B cell (primary cell): Measurements from ENCODE around the gene FRRS1. TPM values are rescaled to one million over a fixed set of nuclear protein-coding genes. Genes with fewer than 3 reads are reported as not detected.

Experiments
- ATAC-seq: fragments of 200-7000 bp; cut with Tn5 transposase; one replicate; pipeline ENCODE4 v1.10.0; 2021; ENCODE audit warnings: low read depth, mild to moderate bottlenecking, moderate number of reproducible peaks, moderate library complexity
- CTCF ChIA-PET: fragments of 350-600 bp; sonication (Branson Sonifier 250); formaldehyde crosslinking; loops from one replicate; lab custom pipeline; 2021; ENCODE audit warnings: antibody characterized with exemption, inconsistent platforms; lab: Charles Lee
- POLR2A ChIA-PET: fragments of 350-600 bp; sonication (Branson Sonifier 250); formaldehyde crosslinking; loops from one replicate; lab custom pipeline; 2021; ENCODE audit warnings: antibody characterized with exemption; lab: Charles Lee
- DNase-seq: peaks from one replicate; pipeline ENCODE4 v3.0.0; 2013
- H2AFZ ChIP-seq: 2 replicates; pipeline ENCODE4 v1.6.1; 2012; ENCODE audit warnings: mild to moderate bottlenecking, low read depth, low read length; ENCODE audit not compliant: insufficient read depth, poor library complexity, severe bottlenecking
- H3K27ac ChIP-seq, 2 donors: 1 replicate in 1 of 2; 2 replicates in 1 of 2; pipeline ENCODE4 v1.5.1; 2012 to 2013; ENCODE audit warnings: low read length in 2 of 2, mild to moderate bottlenecking in 2 of 2, moderate library complexity in 1 of 2
- H3K27me3 ChIP-seq, 4 experiments: fragments of 200-600 bp in 1 of 4; sonication (generic) in 1 of 4; replicated peaks in 1 of 4; 1 replicate in 2 of 4; 2 replicates in 2 of 4; pipeline versions ENCODE4 v1.6.1 to v1.7.0; 2013 to 2016; ENCODE audit warnings: low read length in 3 of 4, mild to moderate bottlenecking in 2 of 4, mixed read lengths in 1 of 4, moderate library complexity in 1 of 4; ENCODE audit not compliant: insufficient read depth in 4 of 4, control insufficient read depth in 3 of 4; ENCODE audit errors: control extremely low read depth in 1 of 4
- H3K36me3 ChIP-seq, 2 experiments: replicated peaks in 1 of 2; 1 replicate in 1 of 2; 2 replicates in 1 of 2; pipeline versions ENCODE4 v1.6.1 to v1.7.1; 2013; ENCODE audit warnings: low read length in 1 of 2; ENCODE audit not compliant: insufficient read depth in 2 of 2, control insufficient read depth in 1 of 2; ENCODE audit errors: control extremely low read depth in 1 of 2, extremely low read depth in 1 of 2
- H3K4me1 ChIP-seq, 2 donors: fragments of 200-600 bp in 1 of 2; sonication (generic) in 1 of 2; 1 replicate in 1 of 2; 2 replicates in 1 of 2; pipeline versions ENCODE4 v1.5.1 to v1.6.1; 2013 to 2017; ENCODE audit warnings: low read length in 2 of 2; ENCODE audit not compliant: control insufficient read depth in 2 of 2, insufficient read depth in 2 of 2
- H3K4me2 ChIP-seq: replicated peaks from 2 replicates; pipeline ENCODE3; 2012; ENCODE audit warnings: mild to moderate bottlenecking, low read depth, low read length; ENCODE audit not compliant: poor library complexity, severe bottlenecking
- H3K4me3 ChIP-seq, 5 experiments: fragments of 200-600 bp in 1 of 5; sonication (generic) in 1 of 5; 1 replicate in 3 of 5; 2 replicates in 2 of 5; pipeline versions ENCODE4 v1.5.1 to v1.7.0; 2011 to 2016; ENCODE audit warnings: low read length in 4 of 5, mild to moderate bottlenecking in 4 of 5, low read depth in 2 of 5, control low read depth in 1 of 5, moderate library complexity in 1 of 5; ENCODE audit not compliant: insufficient read depth in 1 of 5; ENCODE audit errors: control extremely low read depth in 1 of 5, extremely low read depth in 1 of 5
- H3K79me2 ChIP-seq: fragments of 200-600 bp; sonication (generic); one replicate; pipeline ENCODE4 v1.6.0; 2016; ENCODE audit warnings: low read length; ENCODE audit not compliant: control insufficient read depth, insufficient read depth
- H3K9ac ChIP-seq: fragments of 200-600 bp; sonication (generic); 2 replicates; pipeline ENCODE4 v1.6.1; 2017; ENCODE audit warnings: mild to moderate bottlenecking, low read length, moderate library complexity
- H3K9me3 ChIP-seq, 3 donors: one replicate each; pipeline versions ENCODE4 v1.6.1 to v1.7.1; 2013; ENCODE audit warnings: low read length in 2 of 3; ENCODE audit not compliant: control insufficient read depth in 2 of 3, insufficient read depth in 1 of 3; ENCODE audit errors: control extremely low read depth in 1 of 3
- H4K20me1 ChIP-seq: 2 replicates; pipeline ENCODE4 v1.6.0; 2012; ENCODE audit warnings: mild to moderate bottlenecking, low read length; ENCODE audit not compliant: insufficient read depth, control insufficient read depth, poor library complexity, severe bottlenecking
- H3K27ac Mint-ChIP-seq: one replicate; pipeline ENCODE4 v1.8.0; 2021; ENCODE audit warnings: mixed read lengths
- H3K27me3 Mint-ChIP-seq: one replicate; pipeline ENCODE4 v1.8.0; 2021; ENCODE audit warnings: mixed read lengths
- H3K4me1 Mint-ChIP-seq: one replicate; pipeline ENCODE4 v1.8.0; 2021; ENCODE audit warnings: mixed read lengths
- H3K4me3 Mint-ChIP-seq: one replicate; pipeline ENCODE4 v1.8.0; 2021; ENCODE audit warnings: mixed read lengths
- H3K9me3 Mint-ChIP-seq: one replicate; pipeline ENCODE4 v1.8.0; 2022; ENCODE audit warnings: mixed read lengths; ENCODE audit not compliant: insufficient read depth
- EZH2 ChIP-seq: IDR thresholded peaks from 2 replicates; pipeline ENCODE4 v1.6.1; 2012; ENCODE audit warnings: borderline replicate concordance, low read depth, mild to moderate bottlenecking, moderate library complexity, low read length; ENCODE audit not compliant: insufficient read depth, poor library complexity, severe bottlenecking
- WGBS: methylation state at CpG from one replicate; pipeline ENCODE4 v1.1.5; 2013; ENCODE audit warnings: missing lambda C conversion rate; ENCODE audit not compliant: insufficient coverage; 5-methylcytosine and 5-hydroxymethylcytosine counted together
- intact Hi-C: fragments of 100-400 bp; cut with micrococcal nuclease; formaldehyde crosslinking; loops from one replicate; pipeline ENCODE4 v1.10.0; 2022
- polyA plus RNA-seq: library from polyadenylated mRNA; depleted of rRNA; stranded (reverse); fragments of >200 nt; gene quantifications from 2 replicates; pipeline ENCODE4 v1.2.3, GENCODE V29; 2012
- total RNA-seq, 2 donors: library from RNA; stranded (reverse); fragments of 120-200 nt in 1 of 2; gene quantifications; 1 replicate in 1 of 2; 2 replicates in 1 of 2; pipeline versions ENCODE4 v1.2.3 to v1.2.4, GENCODE V29; 2013 to 2022
- TF ChIP-seq, protein P1 (sequence below): fragments of 200-600 bp; IDR thresholded peaks from one replicate; pipeline ENCODE4 v1.8.0; 2022; ENCODE audit warnings: antibody characterized with exemption, mild to moderate bottlenecking

The FRRS1 gene
- total and polyA plus RNA-seq, 2 donors (not counting 1 experiment from before 2014, with no cell fraction given) = 0.73 to 0.96 TPM

DNA sequence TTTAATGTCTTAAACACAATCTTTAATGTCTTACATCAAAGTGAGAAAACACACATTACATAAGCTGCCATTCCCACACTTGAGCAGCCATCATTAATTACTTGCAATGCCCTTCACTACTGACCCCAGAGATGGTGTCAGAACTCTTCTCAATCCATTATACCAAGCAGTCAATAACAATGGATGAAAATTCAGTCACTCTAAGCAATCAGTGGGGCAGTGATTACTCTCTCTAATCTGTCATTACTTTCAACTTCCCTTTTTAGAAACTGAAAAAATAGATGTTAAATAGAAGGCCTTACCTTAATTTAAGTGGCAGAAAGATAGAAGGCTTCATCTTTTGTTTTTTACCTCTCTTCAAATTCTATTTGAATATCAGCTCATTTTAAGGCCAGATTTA is 9.7 kb upstream of the FRRS1 start:
- H3K4me1 ChIP-seq = peaks cover 0 to 3% of the 10 kb centered on the region in 2 donors
- Mint-ChIP-seq H3K4me3 (no peak overlapping the region), H3K9me3 (no peaks in the 10 kb centered on the region), H3K27me3 (peaks cover 16% of the 10 kb centered on the region), H3K4me1 (peaks cover 4% of the 10 kb centered on the region), H3K27ac (no peak overlapping the region)
- ATAC-seq (no peak), DNase-seq (no peak)
- no peak overlapping the region for H3K4me3 ChIP-seq
- no peak overlapping the region for H2AFZ ChIP-seq
- no peak overlapping the region for H3K9ac ChIP-seq
- ChIA-PET POLR2A (no interaction called here), CTCF (interaction anchor here (0.9 to 1.6 kb wide), 2 partner anchors 10 to 679 kb away, joined by 3 read pairs; no protein-coding TSS in a partner anchor)
- H3K27ac ChIP-seq = no peak overlapping the region
- no peak overlapping the region for H3K4me2 ChIP-seq
- intact Hi-C loops = no loop called here
- TF ChIP-seq, protein P1, sequence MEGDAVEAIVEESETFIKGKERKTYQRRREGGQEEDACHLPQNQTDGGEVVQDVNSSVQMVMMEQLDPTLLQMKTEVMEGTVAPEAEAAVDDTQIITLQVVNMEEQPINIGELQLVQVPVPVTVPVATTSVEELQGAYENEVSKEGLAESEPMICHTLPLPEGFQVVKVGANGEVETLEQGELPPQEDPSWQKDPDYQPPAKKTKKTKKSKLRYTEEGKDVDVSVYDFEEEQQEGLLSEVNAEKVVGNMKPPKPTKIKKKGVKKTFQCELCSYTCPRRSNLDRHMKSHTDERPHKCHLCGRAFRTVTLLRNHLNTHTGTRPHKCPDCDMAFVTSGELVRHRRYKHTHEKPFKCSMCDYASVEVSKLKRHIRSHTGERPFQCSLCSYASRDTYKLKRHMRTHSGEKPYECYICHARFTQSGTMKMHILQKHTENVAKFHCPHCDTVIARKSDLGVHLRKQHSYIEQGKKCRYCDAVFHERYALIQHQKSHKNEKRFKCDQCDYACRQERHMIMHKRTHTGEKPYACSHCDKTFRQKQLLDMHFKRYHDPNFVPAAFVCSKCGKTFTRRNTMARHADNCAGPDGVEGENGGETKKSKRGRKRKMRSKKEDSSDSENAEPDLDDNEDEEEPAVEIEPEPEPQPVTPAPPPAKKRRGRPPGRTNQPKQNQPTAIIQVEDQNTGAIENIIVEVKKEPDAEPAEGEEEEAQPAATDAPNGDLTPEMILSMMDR = no peak
- TF ChIP-seq EZH2 = no peak
- H3K36me3 ChIP-seq = no peaks in the 10 kb centered on the region
- no peaks in the 10 kb centered on the region for H3K79me2 ChIP-seq
- H3K27me3 ChIP-seq = peaks cover 0 to 3% (median under 1%) of the 10 kb centered on the region in 4 experiments
- no peaks in the 10 kb centered on the region for H4K20me1 ChIP-seq
- H3K9me3 ChIP-seq = no peaks in the 10 kb centered on the region

DNA sequence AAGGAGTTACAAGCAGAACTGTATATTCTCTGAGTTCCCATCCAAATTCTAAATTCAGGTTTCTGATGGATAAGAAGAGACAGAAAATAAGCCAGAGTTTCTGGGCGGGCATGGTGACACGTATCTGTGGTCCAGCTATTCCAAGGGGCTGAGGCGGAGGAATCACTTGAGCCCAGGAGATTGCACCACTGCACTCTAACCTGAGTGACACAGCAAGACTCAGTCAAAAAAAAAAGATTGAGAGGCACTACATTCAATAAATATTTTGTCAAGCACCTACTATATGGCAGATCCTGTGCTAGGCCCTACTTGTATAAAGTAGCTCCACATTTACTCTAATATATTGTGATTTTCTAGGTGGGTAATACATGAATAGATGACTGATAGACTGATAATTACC is 6.4 kb upstream of the FRRS1 start:
- intact Hi-C loops = no loop called here
- WGBS = 97% methylated on average over 3 of the region's 3 CpGs
- DNase-seq (no peak), ATAC-seq (no peak)
- Histone ChIP-seq H4K20me1 (no peaks in the 10 kb centered on the region), H3K4me3 (no peak overlapping the region), H3K9me3 (no peaks in the 10 kb centered on the region), H3K4me2 (no peak overlapping the region), H3K9ac (no peak overlapping the region), H3K79me2 (no peaks in the 10 kb centered on the region), H3K27ac (no peak overlapping the region), H3K27me3 (peaks cover 0 to 5% (median 0%) of the 10 kb centered on the region in 4 experiments), H2AFZ (no peak overlapping the region), H3K36me3 (no peaks in the 10 kb centered on the region), H3K4me1 (peaks cover 0 to 3% of the 10 kb centered on the region in 2 donors)
- POLR2A ChIA-PET = no interaction called here
- CTCF ChIA-PET = no interaction called here
- Mint-ChIP-seq H3K27me3 (peaks cover 12% of the 10 kb centered on the region), H3K4me3 (no peak overlapping the region), H3K27ac (no peak overlapping the region), H3K4me1 (peaks cover 4% of the 10 kb centered on the region), H3K9me3 (no peaks in the 10 kb centered on the region)
- TF ChIP-seq, protein P1 = no peak
- no peak for TF ChIP-seq EZH2
